Dendritic cell treated with granulocyte-macrophage colony-stimulating factor and Interleukin-4, amounts not matched to agents 40 ng/mL and 50 ng/mL, for 4 days (primary cell): ENCODE data around the gene KIF6.
A peak's percentile ranks its signal among the peaks of the same experiment; 100 is the strongest.

Experiments
- H3K27ac Mint-ChIP-seq: one replicate; pipeline ENCODE4 v1.8.0; 2022; ENCODE audit warnings: mild to moderate bottlenecking, mixed read lengths
- H3K27me3 Mint-ChIP-seq: one replicate; pipeline ENCODE4 v1.8.0; 2022; ENCODE audit warnings: mild to moderate bottlenecking, mixed read lengths
- H3K36me3 Mint-ChIP-seq: one replicate; pipeline ENCODE4 v1.8.0; 2022; ENCODE audit warnings: low read depth, mixed read lengths
- H3K4me1 Mint-ChIP-seq: one replicate; pipeline ENCODE4 v1.8.0; 2022; ENCODE audit warnings: low read depth, mixed read lengths
- H3K4me3 Mint-ChIP-seq: one replicate; pipeline ENCODE4 v1.8.0; 2022; ENCODE audit warnings: mild to moderate bottlenecking, moderate library complexity, mixed read lengths
- H3K9me3 Mint-ChIP-seq: one replicate; pipeline ENCODE4 v1.8.0; 2022; ENCODE audit warnings: mixed read lengths
- intact Hi-C: fragments of 100-400 bp; cut with micrococcal nuclease; formaldehyde crosslinking; loops from one replicate; pipeline ENCODE4 v1.15.0; 2022

KIF6 gene

DNA sequence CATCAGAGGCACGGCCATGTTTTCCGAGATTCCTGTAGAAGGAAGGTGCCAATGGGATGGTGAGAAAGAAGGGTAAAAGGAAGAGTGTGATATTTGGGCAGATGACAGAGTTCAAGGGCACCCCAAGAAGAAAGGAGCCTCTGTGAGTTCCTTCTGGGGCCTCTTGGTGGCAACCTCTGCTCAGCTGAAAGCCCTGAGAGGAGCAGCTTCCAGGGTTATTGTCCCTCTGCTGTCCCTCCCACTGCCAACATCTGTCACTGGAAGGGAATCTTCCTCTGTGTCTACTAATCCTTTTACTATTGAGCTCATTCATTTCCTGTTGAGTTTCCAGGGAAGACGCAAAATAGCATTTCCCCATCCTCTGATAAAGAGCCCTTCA is 362.7 kb downstream of the KIF6 start:
- Mint-ChIP-seq H3K27me3 (peaks cover 10% of the 10 kb centered on the region), H3K36me3 (no peaks in the 10 kb centered on the region), H3K4me3 (no peak overlapping the region), H3K4me1 (peaks cover 10% of the 10 kb centered on the region), H3K27ac (no peak overlapping the region), H3K9me3 (no peaks in the 10 kb centered on the region)
- intact Hi-C loops: loop anchor here (2.0 to 5.0 kb wide), 2 partner anchors 530 to 946 kb away; no protein-coding TSS in a partner anchor

DNA sequence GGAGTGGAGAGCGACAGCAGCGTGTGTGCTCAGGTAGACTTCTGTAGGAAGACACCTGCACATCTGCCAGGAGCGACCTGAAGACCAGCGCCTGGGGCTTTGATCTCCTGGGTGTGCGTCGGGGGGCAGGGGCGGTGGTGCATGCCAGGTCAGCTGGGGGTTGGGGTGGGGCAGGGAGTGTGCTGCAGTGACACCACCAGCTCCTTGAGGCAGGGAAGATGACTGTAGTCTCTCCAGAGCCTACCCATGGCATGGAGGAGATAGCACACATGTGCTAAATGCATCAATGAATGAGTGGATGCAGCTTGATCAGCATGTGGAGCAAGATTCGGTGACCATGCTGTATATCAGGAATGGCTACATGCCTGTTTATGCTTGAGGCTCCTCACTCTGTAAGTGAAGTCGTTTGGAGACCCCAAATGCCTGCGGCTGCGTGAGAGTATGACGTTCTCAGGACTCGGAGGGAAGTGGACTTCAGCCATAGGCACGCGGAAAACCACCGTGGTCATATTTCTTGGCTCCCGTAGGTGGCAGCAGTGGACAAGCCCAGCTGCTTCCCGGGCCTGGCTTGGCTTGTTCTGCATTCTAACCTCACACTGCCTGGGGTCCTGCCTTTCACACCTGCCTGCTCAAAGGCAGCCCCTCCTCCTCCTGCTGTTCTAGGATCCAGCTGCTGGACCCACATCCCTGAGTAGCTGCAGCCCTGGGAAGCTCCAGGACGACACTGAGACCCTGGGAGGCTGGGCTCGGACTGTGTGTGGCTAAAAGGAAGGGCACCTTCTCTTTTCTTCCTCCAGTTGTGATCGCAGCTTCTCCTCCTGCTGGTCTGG is 363.3 kb downstream of the KIF6 start:
- Mint-ChIP-seq H3K27ac (no peak overlapping the region), H3K4me3 (no peak overlapping the region), H3K9me3 (no peaks in the 10 kb centered on the region), H3K27me3 (peaks cover 10% of the 10 kb centered on the region), H3K4me1 (peaks cover 10% of the 10 kb centered on the region), H3K36me3 (no peaks in the 10 kb centered on the region)
- intact Hi-C loops: loop anchor here (2.0 to 5.0 kb wide), 2 partner anchors 530 to 947 kb away; no protein-coding TSS in a partner anchor

DNA sequence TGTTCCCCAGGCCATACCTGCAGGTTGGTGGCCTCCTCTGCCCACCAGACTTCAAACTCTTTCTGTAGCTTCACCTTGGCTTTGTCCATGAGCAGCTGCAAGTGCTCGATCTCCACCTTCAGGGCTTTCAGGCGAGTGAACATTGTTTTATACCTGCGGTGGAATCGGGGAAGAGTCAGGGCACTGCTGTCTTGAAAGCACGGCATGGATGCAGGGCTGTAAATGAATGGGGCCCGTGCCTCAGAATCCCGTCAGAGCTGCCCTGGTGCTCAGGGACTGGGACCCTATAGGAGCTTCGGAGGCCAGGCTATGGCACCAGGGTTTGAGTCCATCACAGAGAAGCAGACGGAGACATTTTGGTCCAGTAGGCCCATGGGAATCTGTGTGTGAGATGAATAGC is 364.8 kb downstream of the KIF6 start:
- Mint-ChIP-seq H3K36me3 (no peaks in the 10 kb centered on the region), H3K9me3 (no peaks in the 10 kb centered on the region), H3K27me3 (peaks cover 10% of the 10 kb centered on the region), H3K27ac (no peak overlapping the region), H3K4me1 (peaks cover 10% of the 10 kb centered on the region), H3K4me3 (no peak overlapping the region)
- intact Hi-C loops: loop anchor here (5.0 kb wide), 1 partner anchor 532 kb away; no protein-coding TSS in a partner anchor

DNA sequence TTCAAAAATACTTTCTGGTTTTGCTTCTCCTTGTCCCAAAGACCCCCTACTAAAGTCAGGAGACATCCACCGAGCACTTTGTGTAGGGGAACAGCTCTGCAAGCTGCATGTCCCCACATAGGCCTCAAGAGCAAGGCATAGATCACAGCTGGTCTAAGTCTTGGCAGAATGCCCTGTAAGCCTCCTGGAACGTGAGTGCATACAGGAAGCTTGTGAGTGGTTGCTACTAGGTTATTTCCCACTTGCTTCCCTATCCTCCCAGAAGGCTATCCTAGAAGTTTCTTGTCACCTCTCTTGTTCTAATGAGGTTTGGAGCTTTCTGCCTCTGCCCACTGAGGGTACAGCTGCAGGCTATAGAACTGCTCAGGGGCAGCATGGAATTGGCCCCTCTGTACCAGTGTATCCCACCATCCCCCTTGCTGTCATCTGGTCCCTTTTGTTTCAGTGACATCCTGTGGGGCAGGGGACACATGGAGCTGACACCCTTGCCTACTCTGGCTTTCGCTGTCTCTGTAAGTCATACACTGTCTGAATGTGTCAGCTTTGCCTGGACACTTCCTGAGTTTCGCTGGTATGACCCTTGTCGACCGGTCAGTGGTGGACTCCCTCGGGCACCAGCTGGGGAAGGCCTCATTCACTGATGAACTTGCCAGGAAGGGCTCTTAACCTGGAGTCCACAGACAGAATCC is 367.1 kb downstream of the KIF6 start:
- Mint-ChIP-seq H3K4me3 (no peak overlapping the region), H3K4me1 (peaks cover 10% of the 10 kb centered on the region), H3K27ac (no peak overlapping the region), H3K27me3 (peaks cover 11% of the 10 kb centered on the region), H3K36me3 (no peaks in the 10 kb centered on the region), H3K9me3 (no peaks in the 10 kb centered on the region)
- intact Hi-C loops: no loop called here

GRCh38 chr6:39353698-39354315 is 371.4 kb downstream of the KIF6 start:
- intact Hi-C loops: no loop called here
- Mint-ChIP-seq H3K27me3 (peaks cover 9% of the 10 kb centered on the region), H3K4me1 (no peaks in the 10 kb centered on the region), H3K27ac (no peak overlapping the region), H3K9me3 (no peaks in the 10 kb centered on the region), H3K4me3 (no peak overlapping the region), H3K36me3 (no peaks in the 10 kb centered on the region)

GRCh38 chr6:39350723-39351505 is 374.3 kb downstream of the KIF6 start:
- intact Hi-C loops: no loop called here
- Mint-ChIP-seq H3K9me3 (no peaks in the 10 kb centered on the region), H3K36me3 (no peaks in the 10 kb centered on the region), H3K27me3 (peaks cover 12% of the 10 kb centered on the region), H3K27ac (no peak overlapping the region), H3K4me3 (no peak overlapping the region), H3K4me1 (peaks cover 9% of the 10 kb centered on the region)

DNA sequence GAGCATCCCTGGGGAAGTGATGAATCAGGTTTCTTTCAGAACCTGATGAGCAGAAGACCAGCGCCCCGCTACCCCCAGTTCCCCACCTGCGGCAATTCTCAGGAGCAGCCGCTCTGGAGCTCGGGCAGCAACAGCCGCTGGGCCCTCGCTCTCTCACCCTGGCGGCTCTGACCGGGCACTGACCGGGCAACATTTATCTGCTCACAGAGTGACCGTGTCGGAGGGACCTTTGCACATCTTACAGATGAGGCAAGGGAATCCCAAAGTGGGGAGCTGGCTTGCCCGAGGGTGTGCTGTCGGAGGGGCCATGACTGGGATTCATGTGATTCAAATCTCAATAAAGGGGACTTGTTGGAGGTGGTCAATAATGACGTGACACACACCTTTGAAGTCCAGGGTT is 376.5 kb downstream of the KIF6 start:
- H3K27ac Mint-ChIP-seq: no peak overlapping the region
- H3K9me3 Mint-ChIP-seq: no peaks in the 10 kb centered on the region
- H3K36me3 Mint-ChIP-seq: no peaks in the 10 kb centered on the region
- peaks cover 13% of the 10 kb centered on the region for H3K27me3 Mint-ChIP-seq
- no peak overlapping the region for H3K4me3 Mint-ChIP-seq
- intact Hi-C loops: no loop called here
- peaks cover 17% of the 10 kb centered on the region for H3K4me1 Mint-ChIP-seq

GRCh38 chr6:39347906-39348585 is 377.2 kb downstream of the KIF6 start:
- Mint-ChIP-seq H3K4me3 (no peak overlapping the region), H3K36me3 (no peaks in the 10 kb centered on the region), H3K9me3 (no peaks in the 10 kb centered on the region), H3K4me1 (peaks cover 17% of the 10 kb centered on the region), H3K27me3 (peaks cover 13% of the 10 kb centered on the region), H3K27ac (peak overlapping the region; percentile 19)
- intact Hi-C loops: no loop called here

DNA sequence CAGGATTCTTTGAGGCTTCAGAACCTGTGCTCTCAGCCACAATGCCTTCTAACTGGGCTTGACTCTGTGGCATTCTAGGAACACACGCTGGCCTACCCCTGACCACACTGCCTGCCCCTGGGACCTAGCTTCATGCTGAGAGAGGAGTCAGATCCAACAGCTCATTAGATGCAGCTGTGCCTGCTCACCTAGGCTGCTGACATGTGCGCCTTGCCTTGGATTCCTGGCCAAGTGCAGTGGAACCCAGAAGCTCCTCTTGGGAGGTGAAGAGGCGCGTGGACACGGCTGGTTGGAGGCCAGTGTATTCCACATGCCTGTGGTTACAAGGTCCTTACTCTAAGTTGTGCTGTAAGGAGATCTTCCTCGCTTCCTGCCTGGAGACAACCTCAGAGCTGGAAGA is 378.0 kb downstream of the KIF6 start:
- intact Hi-C loops: no loop called here
- Mint-ChIP-seq H3K4me1 (peaks cover 17% of the 10 kb centered on the region), H3K9me3 (no peaks in the 10 kb centered on the region), H3K27me3 (peaks cover 13% of the 10 kb centered on the region), H3K36me3 (no peaks in the 10 kb centered on the region), H3K4me3 (no peak overlapping the region), H3K27ac (peak overlapping the region; percentile 19)

DNA sequence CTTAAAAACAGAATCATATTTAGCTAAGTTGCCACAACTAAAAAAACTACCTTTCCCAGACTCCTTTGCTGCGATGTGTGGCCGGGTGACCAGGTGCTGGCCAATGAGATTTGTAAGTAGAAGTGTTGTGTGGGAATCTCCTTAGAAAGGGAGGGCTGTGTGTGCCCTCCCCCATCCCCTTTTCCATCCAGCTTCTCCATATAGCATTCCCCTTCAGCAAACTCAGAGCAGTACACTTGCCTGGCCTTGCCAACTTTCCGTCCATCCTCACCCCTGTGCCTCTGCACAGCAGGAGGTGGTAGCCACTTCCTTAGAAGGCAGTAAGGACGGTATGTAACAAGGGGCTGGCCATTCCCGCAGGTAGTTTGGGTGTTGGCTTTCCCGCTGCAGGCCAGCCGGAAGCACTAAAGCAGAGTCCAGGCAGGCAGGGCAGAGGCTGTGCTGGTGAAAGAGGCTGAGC is 380.4 kb downstream of the KIF6 start:
- peaks cover 15% of the 10 kb centered on the region for H3K27me3 Mint-ChIP-seq
- H3K9me3 Mint-ChIP-seq: no peaks in the 10 kb centered on the region
- no peaks in the 10 kb centered on the region for H3K36me3 Mint-ChIP-seq
- H3K27ac Mint-ChIP-seq: peak overlapping the region; percentile 88
- intact Hi-C loops: no loop called here
- H3K4me3 Mint-ChIP-seq: no peak overlapping the region
- peaks cover 17% of the 10 kb centered on the region for H3K4me1 Mint-ChIP-seq

GRCh38 chr6:39343396-39343870 is 381.8 kb downstream of the KIF6 start:
- Mint-ChIP-seq H3K4me1 (peaks cover 17% of the 10 kb centered on the region), H3K9me3 (no peaks in the 10 kb centered on the region), H3K27ac (peak overlapping the region; percentile 88), H3K27me3 (peaks cover 23% of the 10 kb centered on the region), H3K4me3 (no peak overlapping the region), H3K36me3 (no peaks in the 10 kb centered on the region)
- intact Hi-C loops: no loop called here

GRCh38 chr6:39342692-39343395 is 382.4 kb downstream of the KIF6 start:
- H3K36me3 Mint-ChIP-seq: no peaks in the 10 kb centered on the region
- peaks cover 15% of the 10 kb centered on the region for H3K4me1 Mint-ChIP-seq
- H3K4me3 Mint-ChIP-seq: no peak overlapping the region
- peak overlapping the region; percentile 88 for H3K27ac Mint-ChIP-seq
- no peaks in the 10 kb centered on the region for H3K9me3 Mint-ChIP-seq
- intact Hi-C loops: no loop called here
- peaks cover 26% of the 10 kb centered on the region for H3K27me3 Mint-ChIP-seq
